Fibroblast of skin of scalp (primary cell): Measurements from ENCODE around the gene EVPL.
"Not testable (repeated sequence)": the region's sequence is repeated elsewhere in the genome, so short reads cannot be mapped to it uniquely, and the experiment has no call there.

Experiments used
- DNase-seq: peaks from one replicate; pipeline ENCODE4 v3.0.0-alpha.2; 2013

Gene EVPL

GRCh38 chr17:76048025-76048605 lies 21.0 kb upstream of the EVPL start:
- DNase-seq = no peak

DNA sequence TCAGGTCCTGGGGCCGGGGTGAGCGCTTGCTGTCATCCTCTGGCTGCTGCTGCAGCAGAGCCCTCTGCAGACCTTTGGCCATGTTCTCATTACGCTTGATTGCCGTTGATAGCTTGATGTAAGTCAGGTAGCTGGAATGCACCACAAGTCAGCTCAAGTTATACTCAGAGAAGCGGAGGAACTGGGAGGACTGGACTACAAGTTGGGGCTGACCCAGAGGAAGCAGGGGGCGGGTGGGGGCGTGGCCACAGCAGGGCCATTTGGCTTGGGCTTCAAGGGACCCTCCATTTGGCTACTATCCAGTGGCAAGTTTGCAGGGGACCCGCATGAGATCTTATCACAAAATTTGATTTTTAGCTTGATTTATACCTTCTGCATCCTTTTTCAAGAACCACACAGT lies 19.0 kb upstream of the EVPL start:
- no peak for DNase-seq

DNA sequence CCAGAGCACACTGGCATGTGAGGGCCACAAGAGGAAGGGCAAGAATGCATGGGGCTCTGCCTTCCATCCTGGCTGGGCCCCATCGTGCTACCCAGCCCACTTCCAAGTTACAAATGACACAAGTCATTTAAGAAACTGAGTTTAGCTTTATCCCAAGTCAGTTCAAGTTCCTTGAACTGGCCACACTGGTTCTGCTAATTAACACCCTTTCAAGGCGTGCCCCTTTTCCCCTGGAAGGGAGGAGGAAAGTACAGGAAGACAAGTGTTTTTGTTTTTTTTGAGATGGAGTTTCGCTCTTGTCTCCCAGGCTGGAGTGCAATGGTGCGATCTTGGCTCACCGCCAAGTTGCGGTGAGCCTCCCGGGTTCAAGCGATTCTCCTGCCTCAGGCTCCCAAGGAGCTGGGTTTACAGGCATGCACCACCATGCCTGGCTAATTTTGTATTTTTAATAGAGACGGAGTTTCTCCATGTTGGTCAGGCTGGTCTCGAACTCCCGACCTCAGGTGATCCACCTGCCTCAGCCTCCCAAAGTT lies 17.4 kb upstream of the EVPL start:
- DNase-seq = not testable (repeated sequence)

- DNase-seq = not testable (repeated sequence)
These were observed 15.8 kb upstream of the EVPL start for GRCh38 chr17:76042868-76043267.

DNA sequence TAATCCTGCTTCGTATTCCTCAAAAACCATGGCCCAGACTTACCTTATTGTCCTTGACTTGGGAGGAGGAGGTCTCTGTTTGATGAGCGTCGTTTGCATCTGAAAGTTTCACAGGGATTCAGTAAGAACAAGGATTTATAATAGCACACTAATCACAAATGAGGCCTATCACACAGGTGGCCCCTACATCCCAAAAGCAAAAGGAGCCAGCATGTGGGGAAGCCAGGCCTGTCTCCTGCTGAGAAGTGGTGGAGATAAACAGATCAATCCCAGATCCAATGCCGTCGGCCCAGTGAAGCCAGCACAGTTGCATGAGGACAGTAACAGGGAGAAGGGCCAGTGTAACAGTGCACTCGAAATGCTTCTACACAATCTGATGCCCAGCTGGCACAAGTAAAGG lies 13.3 kb upstream of the EVPL start:
- DNase-seq = no peak

GRCh38 chr17:76039121-76039520 lies 12.0 kb upstream of the EVPL start:
- no peak for DNase-seq

DNA sequence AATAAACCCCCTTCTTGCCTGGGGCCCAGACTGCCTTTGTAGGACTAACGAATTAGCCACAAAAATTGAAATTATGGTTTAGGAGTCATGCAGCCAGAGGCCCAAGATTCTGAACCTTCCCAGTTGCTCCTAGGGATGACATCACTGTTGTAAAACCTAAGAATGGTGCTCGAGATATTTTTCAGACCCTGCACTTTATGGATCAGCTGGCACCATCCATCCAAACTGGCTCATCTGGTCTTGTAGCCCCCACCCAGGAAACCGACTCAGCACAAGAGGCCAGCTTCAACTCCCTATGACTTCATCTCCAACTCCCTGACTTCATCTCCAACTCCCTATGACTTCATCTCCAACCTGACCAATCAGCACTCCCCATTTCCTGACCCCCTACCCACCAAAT lies 10.9 kb upstream of the EVPL start:
- DNase-seq = peak; percentile 17

GRCh38 chr17:76036497-76037261 lies 9.6 kb upstream of the EVPL start:
- DNase-seq = no peak

- peak; percentile 15 for DNase-seq
These were observed 7.6 kb upstream of the EVPL start for GRCh38 chr17:76034428-76035350.

DNA sequence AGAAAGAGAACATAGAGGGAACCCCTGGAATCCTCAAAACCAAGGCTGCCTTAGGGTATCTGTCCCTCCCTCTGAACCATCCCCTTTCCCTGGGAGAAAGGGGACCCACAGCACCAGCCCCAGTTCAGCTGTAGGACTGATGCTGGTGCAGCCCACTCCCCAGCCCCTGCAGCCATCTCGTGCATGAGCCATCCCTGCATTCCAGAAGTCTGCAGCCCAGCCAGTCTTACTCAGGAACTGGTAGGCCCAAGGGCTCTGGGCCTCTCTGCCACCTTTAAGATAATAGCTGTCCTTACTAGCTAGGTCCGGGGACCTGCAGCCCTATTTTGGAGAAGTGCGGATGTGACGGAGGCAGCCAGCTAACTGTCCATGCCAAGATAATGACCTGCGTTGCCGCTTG lies 6.0 kb upstream of the EVPL start:
- DNase-seq = no peak

GRCh38 chr17:76032780-76033108 lies 5.6 kb upstream of the EVPL start:
- no peak for DNase-seq

- no peak for DNase-seq
These were observed 5.1 kb upstream of the EVPL start for GRCh38 chr17:76032073-76032779.

- no peak for DNase-seq
These were observed 370 bp downstream of the EVPL start for GRCh38 chr17:76026714-76027158.

GRCh38 chr17:76025294-76025693 lies 1.8 kb downstream of the EVPL start:
- no peak for DNase-seq

DNA sequence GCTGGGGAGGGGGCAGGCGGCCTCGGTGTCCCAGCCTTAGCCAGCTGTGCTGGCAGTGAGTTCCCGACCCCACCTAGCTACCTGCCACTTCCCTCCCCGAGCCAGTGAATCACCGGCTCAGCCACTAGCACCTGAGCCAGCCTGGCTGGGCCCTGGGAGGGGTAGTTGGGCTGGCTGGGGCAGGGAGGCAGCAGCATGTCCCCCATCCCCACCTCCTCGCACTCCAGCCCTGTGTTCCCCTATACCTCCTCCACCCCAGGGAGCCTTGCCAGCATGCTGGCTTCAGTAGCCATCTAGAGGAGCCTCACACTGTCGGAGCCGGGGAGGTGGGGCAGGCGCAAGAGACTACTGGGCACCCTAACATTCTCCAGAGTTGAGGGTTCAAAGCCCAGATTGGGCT lies 2.8 kb downstream of the EVPL start:
- no peak for DNase-seq

DNA sequence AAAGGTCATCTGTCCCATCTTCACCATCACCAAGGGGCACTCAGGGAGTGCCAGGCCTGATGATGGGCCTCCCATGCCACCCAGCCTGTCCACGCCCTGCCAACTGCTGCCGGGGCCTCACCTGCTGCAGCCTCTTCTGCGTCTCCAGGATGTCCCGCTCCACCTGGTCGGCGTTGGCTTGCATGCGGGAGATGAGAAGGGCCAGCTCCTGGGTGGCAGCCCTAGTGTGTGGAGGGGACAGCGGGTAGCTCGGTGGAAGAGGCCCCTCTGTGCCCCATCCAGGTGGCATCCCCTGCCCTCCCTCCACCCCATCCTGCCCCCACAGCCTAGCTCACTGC lies 3.2 kb downstream of the EVPL start:
- DNase-seq = no peak

DNA sequence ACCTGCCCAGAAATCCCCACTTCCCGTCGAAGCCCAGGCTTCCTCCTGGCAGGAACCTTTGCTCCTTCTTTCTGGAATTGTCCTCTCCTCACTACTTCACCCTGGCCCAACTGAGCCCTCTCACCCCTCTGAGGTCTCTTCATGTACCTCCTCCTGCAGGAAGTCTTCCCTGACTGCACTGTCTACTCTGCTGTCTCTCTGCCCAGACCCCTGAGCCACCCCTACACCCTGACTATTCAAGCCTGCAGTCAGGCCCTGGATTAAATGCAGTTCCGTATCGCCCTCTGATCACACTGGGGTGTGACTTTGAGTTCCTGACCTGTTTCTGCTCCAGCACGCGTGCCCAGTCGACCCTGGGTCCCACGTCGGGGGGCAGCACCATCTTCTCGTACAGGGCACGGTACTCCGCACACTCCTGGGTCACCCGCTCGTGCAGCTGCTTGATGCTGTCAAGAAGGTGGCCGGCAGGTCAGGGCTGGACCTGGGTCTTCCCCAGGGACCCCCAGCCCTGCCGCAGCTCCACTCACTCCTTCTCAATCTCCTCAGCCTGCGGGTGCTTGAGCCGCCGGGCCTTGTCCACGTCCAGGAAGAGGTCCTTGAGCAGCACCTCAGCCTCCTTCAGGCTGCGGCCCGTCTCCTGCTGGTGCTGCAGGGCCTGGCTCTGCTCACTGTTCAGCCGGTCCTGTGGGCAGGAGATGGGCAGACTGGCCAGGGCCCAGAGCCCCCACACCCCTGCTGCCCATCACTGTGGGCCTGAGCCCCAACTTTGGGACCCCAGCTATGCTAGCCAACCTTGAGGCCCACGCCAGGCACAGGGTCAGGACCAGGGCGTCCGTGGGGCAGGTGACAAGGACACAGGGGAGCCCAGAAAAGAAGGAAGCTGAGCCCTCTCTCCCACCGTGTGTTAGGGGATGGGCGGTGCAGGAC lies 3.9 kb downstream of the EVPL start:
- no peak for DNase-seq

GRCh38 chr17:76022285-76022684 lies 4.8 kb downstream of the EVPL start:
- DNase-seq = no peak

- DNase-seq = no peak
These were observed 7.2 kb downstream of the EVPL start for GRCh38 chr17:76019833-76020467.

DNA sequence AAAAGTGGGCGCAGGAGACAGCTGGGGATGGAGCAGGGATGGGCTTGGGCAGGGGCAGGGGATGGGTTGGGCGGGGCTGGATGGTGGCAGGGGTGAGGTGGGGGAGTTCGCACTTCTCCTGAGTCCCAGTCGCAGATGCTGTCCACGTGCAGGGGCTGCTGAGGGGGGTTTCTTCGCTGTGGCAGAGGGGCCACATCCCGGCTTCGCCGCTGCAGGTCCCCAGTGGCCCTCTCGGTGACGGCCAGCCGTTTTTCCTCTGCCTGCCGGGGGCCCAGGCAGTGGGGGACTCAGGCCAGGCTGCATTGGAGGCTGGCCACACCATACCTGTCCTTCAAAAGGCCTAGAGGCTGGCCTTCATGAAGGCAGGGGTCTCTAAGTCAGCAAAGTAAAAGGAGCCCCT lies 8.3 kb downstream of the EVPL start:
- no peak for DNase-seq

DNA sequence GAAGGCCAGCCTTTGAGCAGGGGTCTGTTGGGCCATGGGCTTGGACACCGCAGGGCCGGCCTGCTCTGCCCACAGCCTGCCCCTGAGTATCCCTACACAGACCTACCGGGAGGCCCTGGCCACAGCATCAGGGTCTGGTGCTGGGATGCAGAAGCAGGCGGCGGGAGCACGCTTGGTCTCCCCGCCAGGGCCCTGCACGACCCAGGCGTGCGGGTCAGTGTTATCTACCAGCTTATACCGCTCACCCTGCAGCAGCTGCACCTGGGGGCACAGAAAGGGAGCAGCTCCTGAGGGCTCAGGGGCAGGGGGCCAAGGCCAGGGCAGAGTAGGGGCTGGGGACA lies 8.8 kb downstream of the EVPL start:
- DNase-seq = no peak
